PC-3 (cell line): ENCODE results near the gene CCSER1. TPM values are rescaled to one million over a fixed set of nuclear protein-coding genes. Genes with fewer than 3 reads are reported as not detected.
"Not testable (repeated sequence)": the region's sequence is repeated elsewhere in the genome, so short reads cannot be mapped to it uniquely, and the experiment has no call there.

Experiments used
- ATAC-seq: fragments of 200-7000 bp; cut with Tn5 transposase; 2 replicates; pipeline ENCODE4 v1.9.1; 2020; ENCODE audit warnings: mild to moderate bottlenecking, moderate library complexity
- BruUV-seq: library from RNA; stranded (reverse); fragments of 400-500 nt; replicated peaks from 2 replicates; lab custom pipeline; 2021; lab: Mats Ljungman, UMichigan
- CTCF ChIA-PET: fragments of 300-600 bp; sonication (Branson Sonifier 250); formaldehyde crosslinking; loops from one replicate; lab custom pipeline; 2022; ENCODE audit warnings: antibody characterized with exemption; lab: Charles Lee
- POLR2A ChIA-PET: fragments of 300-600 bp; sonication (Branson Sonifier 250); formaldehyde crosslinking; loops from one replicate; lab custom pipeline; 2022; ENCODE audit warnings: antibody characterized with exemption; ENCODE audit not compliant: unreplicated experiment; lab: Charles Lee
- DNase-seq: peaks from one replicate; pipeline ENCODE4 v3.0.0-alpha.2; 2015
- H2AFZ ChIP-seq: fragments of 300-600 bp; sonication (generic); 2 replicates; pipeline ENCODE4 v1.6.0; 2016; ENCODE audit warnings: antibody characterized with exemption, low read length
- H3F3A ChIP-seq: fragments of 300-600 bp; sonication (generic); one replicate; pipeline ENCODE4 v1.6.0; 2017; ENCODE audit warnings: antibody characterized with exemption, low read length, control low read depth, mild to moderate bottlenecking; ENCODE audit not compliant: unreplicated experiment
- H3K27ac ChIP-seq: fragments of 300-600 bp; sonication (generic); 2 replicates; pipeline ENCODE4 v1.5.1; 2016; ENCODE audit warnings: mild to moderate bottlenecking, low read length
- H3K27me3 ChIP-seq: fragments of 300-600 bp; sonication (generic); 2 replicates; pipeline ENCODE4 v1.6.1; 2016; ENCODE audit warnings: low read length, mixed read lengths
- H3K36me3 ChIP-seq: fragments of 300-600 bp; sonication (generic); 2 replicates; pipeline ENCODE4 v1.6.1; 2016; ENCODE audit warnings: low read depth, mixed run types, low read length, mixed read lengths
- H3K4me1 ChIP-seq: fragments of 300-600 bp; sonication (generic); 2 replicates; pipeline ENCODE4 v1.5.1; 2016; ENCODE audit warnings: low read length; ENCODE audit not compliant: insufficient read depth
- H3K4me2 ChIP-seq: fragments of 300-600 bp; sonication (generic); 2 replicates; pipeline ENCODE4 v1.6.0; 2016; ENCODE audit warnings: low read length
- H3K4me3 ChIP-seq: fragments of 300-600 bp; sonication (generic); 2 replicates; pipeline ENCODE4 v1.5.1; 2016; ENCODE audit warnings: mild to moderate bottlenecking, low read length, mixed read lengths
- H3K79me2 ChIP-seq: fragments of 300-600 bp; sonication (generic); 2 replicates; pipeline ENCODE4 v1.6.1; 2017; ENCODE audit warnings: low read length, mixed read lengths
- H3K9ac ChIP-seq: fragments of 300-600 bp; sonication (generic); 2 replicates; pipeline ENCODE4 v1.6.0; 2016; ENCODE audit warnings: mild to moderate bottlenecking, low read length
- H3K9me2 ChIP-seq: fragments of 300-600 bp; sonication (generic); replicated peaks from 2 replicates; pipeline ENCODE4 v1.6.1; 2016; ENCODE audit warnings: mixed run types, low read length, mixed read lengths
- H3K9me3 ChIP-seq: fragments of 300-600 bp; sonication (generic); 2 replicates; pipeline ENCODE4 v1.6.1; 2016; ENCODE audit warnings: low read length, mixed read lengths
- H4K20me1 ChIP-seq: fragments of 300-600 bp; sonication (generic); 2 replicates; pipeline ENCODE4 v1.6.1; 2016; ENCODE audit warnings: low read length, mixed read lengths
- EZH2 ChIP-seq: fragments of 300-600 bp; sonication (generic); IDR thresholded peaks from one replicate; pipeline ENCODE4 v1.6.1; 2017; ENCODE audit warnings: antibody characterized with exemption, mild to moderate bottlenecking, low read length; ENCODE audit not compliant: unreplicated experiment
- EZH2phosphoT487 ChIP-seq: fragments of 300-600 bp; sonication (generic); IDR thresholded peaks from 2 replicates; pipeline ENCODE4 v1.6.1; 2018; ENCODE audit warnings: mild to moderate bottlenecking, antibody characterized with exemption, low read length, borderline replicate concordance
- intact Hi-C: fragments of 100-400 bp; cut with micrococcal nuclease; formaldehyde crosslinking; loops from 2 replicates; pipeline ENCODE4 v1.9.0; 2023
- total RNA-seq: library from RNA; depleted of rRNA; stranded (reverse); fragments of >200 nt; gene quantifications from 2 replicates; pipeline ENCODE4 v1.2.3, GENCODE V29; 2014
- TF ChIP-seq, protein P1 (sequence below): fragments of 300-600 bp; sonication (generic); conservative IDR thresholded peaks from 2 replicates; pipeline ENCODE4 v1.5.1; 2017; ENCODE audit warnings: antibody characterized with exemption, low read depth, mild to moderate bottlenecking, low read length

CCSER1 gene
- total RNA-seq, 1 experiment from 2014 or later, result 6.0 TPM

DNA sequence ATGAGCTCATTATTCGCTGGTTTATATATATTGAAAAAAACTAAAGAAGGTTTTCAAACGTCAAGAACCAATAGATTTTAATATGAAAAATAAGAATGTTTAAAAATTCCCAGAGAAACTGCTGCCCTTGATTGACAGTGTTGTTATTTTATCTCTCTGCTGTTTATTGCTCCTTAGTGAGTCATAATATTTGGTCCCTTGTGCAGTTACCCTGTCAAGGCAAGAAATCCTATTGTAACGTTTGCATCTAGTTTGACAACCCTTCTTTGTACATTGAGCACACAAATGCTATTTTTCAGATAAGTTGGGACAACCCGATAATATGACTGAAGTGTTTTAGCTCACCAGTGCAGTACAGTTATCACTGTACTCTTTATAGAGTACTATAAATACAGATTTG lies 349.4 kb downstream of the CCSER1 start:
- H3K9ac ChIP-seq, result no peak overlapping the region
- H3K27ac ChIP-seq, result no peak overlapping the region
- TF ChIP-seq EZH2phosphoT487 (no peak), EZH2 (no peak)
- TF ChIP-seq, protein P1, sequence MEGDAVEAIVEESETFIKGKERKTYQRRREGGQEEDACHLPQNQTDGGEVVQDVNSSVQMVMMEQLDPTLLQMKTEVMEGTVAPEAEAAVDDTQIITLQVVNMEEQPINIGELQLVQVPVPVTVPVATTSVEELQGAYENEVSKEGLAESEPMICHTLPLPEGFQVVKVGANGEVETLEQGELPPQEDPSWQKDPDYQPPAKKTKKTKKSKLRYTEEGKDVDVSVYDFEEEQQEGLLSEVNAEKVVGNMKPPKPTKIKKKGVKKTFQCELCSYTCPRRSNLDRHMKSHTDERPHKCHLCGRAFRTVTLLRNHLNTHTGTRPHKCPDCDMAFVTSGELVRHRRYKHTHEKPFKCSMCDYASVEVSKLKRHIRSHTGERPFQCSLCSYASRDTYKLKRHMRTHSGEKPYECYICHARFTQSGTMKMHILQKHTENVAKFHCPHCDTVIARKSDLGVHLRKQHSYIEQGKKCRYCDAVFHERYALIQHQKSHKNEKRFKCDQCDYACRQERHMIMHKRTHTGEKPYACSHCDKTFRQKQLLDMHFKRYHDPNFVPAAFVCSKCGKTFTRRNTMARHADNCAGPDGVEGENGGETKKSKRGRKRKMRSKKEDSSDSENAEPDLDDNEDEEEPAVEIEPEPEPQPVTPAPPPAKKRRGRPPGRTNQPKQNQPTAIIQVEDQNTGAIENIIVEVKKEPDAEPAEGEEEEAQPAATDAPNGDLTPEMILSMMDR, result no peak
- no peaks in the 10 kb centered on the region for H3K36me3 ChIP-seq
- no peaks in the 10 kb centered on the region for H3K4me1 ChIP-seq
- POLR2A ChIA-PET, result no interaction called here
- H4K20me1 ChIP-seq, result no peaks in the 10 kb centered on the region
- no peaks in the 10 kb centered on the region for H3K9me3 ChIP-seq
- H2AFZ ChIP-seq, result no peak overlapping the region
- no peaks in the 10 kb centered on the region for H3K27me3 ChIP-seq
- no peaks in the 10 kb centered on the region for H3F3A ChIP-seq
- no peaks in the 10 kb centered on the region for H3K9me2 ChIP-seq
- H3K79me2 ChIP-seq, result no peaks in the 10 kb centered on the region
- intact Hi-C loops, result no loop called here
- H3K4me2 ChIP-seq, result no peak overlapping the region
- CTCF ChIA-PET, result no interaction called here
- DNase-seq, result no peak
- ATAC-seq, result no peak
- H3K4me3 ChIP-seq, result no peak overlapping the region
- BruUV-seq, result no TSS peak

DNA sequence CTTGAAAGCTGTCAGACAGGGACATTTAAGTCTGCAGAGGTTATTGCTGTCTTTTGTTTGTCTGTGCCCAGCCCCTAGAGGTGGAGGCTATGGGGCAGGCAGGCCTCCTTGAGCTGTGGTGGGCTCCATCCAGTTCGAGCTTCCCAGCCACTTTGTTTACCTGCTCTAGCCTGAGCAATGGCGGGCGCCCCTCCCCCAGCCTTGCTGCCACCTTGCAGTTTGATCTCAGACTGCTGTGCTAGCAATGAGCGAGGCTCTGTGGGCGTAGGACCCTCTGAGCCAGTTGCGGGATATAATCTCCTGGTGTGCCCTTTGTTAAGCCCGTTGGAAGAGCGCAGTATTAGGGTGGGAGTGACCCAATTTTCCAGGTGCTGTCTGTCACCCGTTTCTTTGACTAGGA lies 357.7 kb downstream of the CCSER1 start:
- H3F3A ChIP-seq, H3K9me2 ChIP-seq, H3K27ac ChIP-seq, H3K79me2 ChIP-seq, CTCF ChIA-PET, H3K9ac ChIP-seq, DNase-seq, H4K20me1 ChIP-seq, BruUV-seq, H3K27me3 ChIP-seq, intact Hi-C loops, H3K4me1 ChIP-seq, H3K36me3 ChIP-seq, POLR2A ChIA-PET, H3K9me3 ChIP-seq, H2AFZ ChIP-seq, H3K4me2 ChIP-seq, ATAC-seq, H3K4me3 ChIP-seq: not testable (repeated sequence)

DNA sequence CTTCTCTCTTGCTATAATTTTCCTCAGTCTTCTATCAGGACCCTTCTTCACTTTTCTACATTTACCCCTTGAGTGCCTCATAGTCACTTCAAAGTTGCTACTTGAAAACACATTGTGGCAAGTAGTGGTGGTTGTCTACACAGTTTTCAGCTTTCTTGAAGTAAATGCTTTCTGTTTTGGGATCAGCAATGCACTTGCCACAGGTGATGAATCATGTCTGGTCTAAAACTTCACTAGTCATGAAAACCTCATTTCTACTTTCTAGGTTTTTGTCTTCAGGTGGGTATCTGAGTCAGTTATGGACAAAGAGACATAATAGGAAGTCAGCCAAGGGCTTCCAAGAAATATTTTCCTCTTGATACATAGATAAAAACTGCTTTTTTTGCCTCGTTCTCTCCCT lies 359.2 kb downstream of the CCSER1 start:
- Histone ChIP-seq H3K9me3 (no peaks in the 10 kb centered on the region), H3K4me2 (no peak overlapping the region), H3K9ac (no peak overlapping the region), H3K27ac (no peak overlapping the region), H3K4me1 (peaks cover 5% of the 10 kb centered on the region; the same call in 1 of the 2 replicates), H4K20me1 (no peaks in the 10 kb centered on the region), H3K27me3 (no peaks in the 10 kb centered on the region), H3K36me3 (no peaks in the 10 kb centered on the region), H2AFZ (no peak overlapping the region), H3F3A (no peaks in the 10 kb centered on the region), H3K4me3 (no peak overlapping the region), H3K79me2 (no peaks in the 10 kb centered on the region), H3K9me2 (no peaks in the 10 kb centered on the region)
- TF ChIP-seq EZH2, result no peak
- TF ChIP-seq EZH2phosphoT487, result no peak
- TF ChIP-seq, protein P1, result no peak
- no peak for ATAC-seq
- intact Hi-C loops, result no loop called here
- ChIA-PET CTCF (no interaction called here), POLR2A (no interaction called here)
- BruUV-seq, result no TSS peak
- DNase-seq, result peak; percentile 41
